Liver (tissue), 3 donors: ENCODE results near the gene ZSCAN1.

Experiments
- ATF3 ChIP-seq: IDR thresholded peaks from 2 replicates; pipeline ENCODE4 v1.6.1; 2016; ENCODE audit warnings: antibody characterized with exemption
- RAD21 ChIP-seq, 2 donors: IDR thresholded peaks; 2 replicates each; pipeline ENCODE4 v1.6.1; 2016; ENCODE audit warnings: antibody characterized with exemption in 2 of 2, mild to moderate bottlenecking in 2 of 2
- YY1 ChIP-seq: IDR thresholded peaks from 2 replicates; pipeline ENCODE4 v1.6.1; 2016; ENCODE audit warnings: antibody characterized with exemption, mild to moderate bottlenecking
- ZBTB33 ChIP-seq: IDR thresholded peaks from 2 replicates; pipeline ENCODE4 v1.6.1; 2016; ENCODE audit warnings: antibody characterized with exemption
- TF ChIP-seq, protein P1 (sequence below): fragments of 150-350 bp; IDR thresholded peaks from 2 replicates; pipeline ENCODE4 v1.5.1; 2017; ENCODE audit warnings: improper control_type of control experiment, low read depth, low read length; ENCODE audit not compliant: missing input control
- TF ChIP-seq, protein P2 (sequence below): IDR thresholded peaks from 2 replicates; pipeline ENCODE4 v1.6.1; 2016; ENCODE audit warnings: antibody characterized with exemption, mild to moderate bottlenecking
- donor health status: healthy.
- donor health status: healthy.

GRCh38 chr19:58007285-58007684 lies 26.5 kb upstream of the ZSCAN1 start:
- TF ChIP-seq, protein P1, sequence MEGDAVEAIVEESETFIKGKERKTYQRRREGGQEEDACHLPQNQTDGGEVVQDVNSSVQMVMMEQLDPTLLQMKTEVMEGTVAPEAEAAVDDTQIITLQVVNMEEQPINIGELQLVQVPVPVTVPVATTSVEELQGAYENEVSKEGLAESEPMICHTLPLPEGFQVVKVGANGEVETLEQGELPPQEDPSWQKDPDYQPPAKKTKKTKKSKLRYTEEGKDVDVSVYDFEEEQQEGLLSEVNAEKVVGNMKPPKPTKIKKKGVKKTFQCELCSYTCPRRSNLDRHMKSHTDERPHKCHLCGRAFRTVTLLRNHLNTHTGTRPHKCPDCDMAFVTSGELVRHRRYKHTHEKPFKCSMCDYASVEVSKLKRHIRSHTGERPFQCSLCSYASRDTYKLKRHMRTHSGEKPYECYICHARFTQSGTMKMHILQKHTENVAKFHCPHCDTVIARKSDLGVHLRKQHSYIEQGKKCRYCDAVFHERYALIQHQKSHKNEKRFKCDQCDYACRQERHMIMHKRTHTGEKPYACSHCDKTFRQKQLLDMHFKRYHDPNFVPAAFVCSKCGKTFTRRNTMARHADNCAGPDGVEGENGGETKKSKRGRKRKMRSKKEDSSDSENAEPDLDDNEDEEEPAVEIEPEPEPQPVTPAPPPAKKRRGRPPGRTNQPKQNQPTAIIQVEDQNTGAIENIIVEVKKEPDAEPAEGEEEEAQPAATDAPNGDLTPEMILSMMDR = no peak
- TF ChIP-seq ATF3 (no peak), ZBTB33 (no peak), YY1 (no peak), RAD21 (IDR thresholded peaks at IDR 0.05) (no peak)
- TF ChIP-seq, protein P2, sequence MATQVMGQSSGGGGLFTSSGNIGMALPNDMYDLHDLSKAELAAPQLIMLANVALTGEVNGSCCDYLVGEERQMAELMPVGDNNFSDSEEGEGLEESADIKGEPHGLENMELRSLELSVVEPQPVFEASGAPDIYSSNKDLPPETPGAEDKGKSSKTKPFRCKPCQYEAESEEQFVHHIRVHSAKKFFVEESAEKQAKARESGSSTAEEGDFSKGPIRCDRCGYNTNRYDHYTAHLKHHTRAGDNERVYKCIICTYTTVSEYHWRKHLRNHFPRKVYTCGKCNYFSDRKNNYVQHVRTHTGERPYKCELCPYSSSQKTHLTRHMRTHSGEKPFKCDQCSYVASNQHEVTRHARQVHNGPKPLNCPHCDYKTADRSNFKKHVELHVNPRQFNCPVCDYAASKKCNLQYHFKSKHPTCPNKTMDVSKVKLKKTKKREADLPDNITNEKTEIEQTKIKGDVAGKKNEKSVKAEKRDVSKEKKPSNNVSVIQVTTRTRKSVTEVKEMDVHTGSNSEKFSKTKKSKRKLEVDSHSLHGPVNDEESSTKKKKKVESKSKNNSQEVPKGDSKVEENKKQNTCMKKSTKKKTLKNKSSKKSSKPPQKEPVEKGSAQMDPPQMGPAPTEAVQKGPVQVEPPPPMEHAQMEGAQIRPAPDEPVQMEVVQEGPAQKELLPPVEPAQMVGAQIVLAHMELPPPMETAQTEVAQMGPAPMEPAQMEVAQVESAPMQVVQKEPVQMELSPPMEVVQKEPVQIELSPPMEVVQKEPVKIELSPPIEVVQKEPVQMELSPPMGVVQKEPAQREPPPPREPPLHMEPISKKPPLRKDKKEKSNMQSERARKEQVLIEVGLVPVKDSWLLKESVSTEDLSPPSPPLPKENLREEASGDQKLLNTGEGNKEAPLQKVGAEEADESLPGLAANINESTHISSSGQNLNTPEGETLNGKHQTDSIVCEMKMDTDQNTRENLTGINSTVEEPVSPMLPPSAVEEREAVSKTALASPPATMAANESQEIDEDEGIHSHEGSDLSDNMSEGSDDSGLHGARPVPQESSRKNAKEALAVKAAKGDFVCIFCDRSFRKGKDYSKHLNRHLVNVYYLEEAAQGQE = no peak
